ENCODE data around the gene FRMD3.

DNA sequence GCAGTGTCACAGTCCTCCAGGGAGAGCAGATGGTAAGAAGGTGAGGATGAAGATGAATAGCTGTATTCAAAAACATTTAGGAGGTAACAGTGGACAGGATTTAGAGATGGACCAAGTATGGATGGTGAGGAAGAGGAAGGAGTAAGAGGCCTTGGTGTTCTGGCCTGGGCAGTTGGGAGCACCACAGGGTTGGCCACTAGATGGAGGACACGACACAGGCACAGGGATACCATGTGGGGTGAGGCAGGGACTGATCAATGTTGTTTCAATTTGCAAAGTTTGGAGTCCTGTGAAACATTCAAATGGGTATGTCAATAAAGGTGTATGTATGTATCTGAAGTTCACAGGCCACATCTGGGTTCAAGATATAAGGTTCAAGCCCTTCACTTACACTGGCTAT lies 334.2 kb downstream of the FRMD3 start:
- TF ChIP-seq POLR2A (IDR thresholded peaks at IDR 0.05) (no peak), CTCF (IDR thresholded peaks at IDR 0.05) (no peak)

All from lower leg skin (tissue), 3 donors.